Measurements from ENCODE around the gene C6orf132.

GRCh38 chr6:42093582-42094329 is 48.7 kb downstream of the C6orf132 start:
- TF ChIP-seq CTCF (IDR thresholded peaks at IDR 0.05; ENCODE audit: low read depth, low read length, poor library complexity, severe bottlenecking) (no peak), EZH2phosphoT487 (IDR thresholded peaks at IDR 0.05; ENCODE audit: borderline replicate concordance, low read length) (no peak)

Measured in DOHH2 (cell line).